Astrocyte of the spinal cord (primary cell): ENCODE measurements around the gene SIRPB2.
"Not testable (repeated sequence)": the region's sequence is repeated elsewhere in the genome, so short reads cannot be mapped to it uniquely, and the experiment has no call there.

Experiments used
- DNase-seq: peaks from one replicate; pipeline ENCODE4 v3.0.0; 2011; ENCODE audit warnings: low read depth, low spot score
- H3K4me3 ChIP-seq: 2 replicates; pipeline ENCODE4 v1.5.1; 2011; ENCODE audit warnings: low read depth, mild to moderate bottlenecking, low read length, moderate library complexity
- CTCF ChIP-seq: IDR thresholded peaks from 2 replicates; pipeline ENCODE4 v1.5.1; 2012; ENCODE audit warnings: low read depth, mild to moderate bottlenecking, low read length, inconsistent platforms
- in situ Hi-C: cut with HindIII; loops from 2 replicates; pipeline ENCODE4 v1.10.0; 2017; ENCODE audit warnings: low sequenced_read_pairs

The SIRPB2 gene

GRCh38 chr20:1503564-1504227 is 12.5 kb upstream of the SIRPB2 start:
- no peak overlapping the region for H3K4me3 ChIP-seq
- peak; percentile 91 for DNase-seq
- peak; percentile 100 for TF ChIP-seq CTCF
- in situ Hi-C loops, result no loop called here

DNA sequence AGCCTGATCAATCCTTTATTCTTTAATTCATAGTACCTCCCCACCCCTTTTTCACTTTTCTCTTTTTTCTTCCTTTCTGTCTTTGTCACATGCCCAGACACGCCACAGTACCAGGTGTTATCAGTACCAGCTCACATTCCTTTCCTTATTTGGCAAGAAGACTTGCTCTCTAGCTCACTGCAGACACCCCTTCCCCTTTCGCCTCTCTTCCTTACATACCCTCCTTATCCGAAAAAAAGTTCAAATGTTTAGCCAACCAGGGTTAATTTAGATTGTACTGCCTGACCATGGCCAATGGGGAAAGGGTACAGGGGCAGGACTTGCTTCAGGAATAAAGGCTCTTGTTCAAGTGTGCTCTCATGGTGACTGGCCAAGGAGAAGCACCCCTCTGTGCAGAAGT is 9.3 kb upstream of the SIRPB2 start:
- TF ChIP-seq CTCF, result no peak
- in situ Hi-C loops, result no loop called here
- DNase-seq, result no peak
- no peak overlapping the region for H3K4me3 ChIP-seq

GRCh38 chr20:1499528-1500420 is 8.6 kb upstream of the SIRPB2 start:
- in situ Hi-C loops, result no loop called here
- H3K4me3 ChIP-seq, result no peak overlapping the region
- no peak for DNase-seq
- TF ChIP-seq CTCF, result no peak

DNA sequence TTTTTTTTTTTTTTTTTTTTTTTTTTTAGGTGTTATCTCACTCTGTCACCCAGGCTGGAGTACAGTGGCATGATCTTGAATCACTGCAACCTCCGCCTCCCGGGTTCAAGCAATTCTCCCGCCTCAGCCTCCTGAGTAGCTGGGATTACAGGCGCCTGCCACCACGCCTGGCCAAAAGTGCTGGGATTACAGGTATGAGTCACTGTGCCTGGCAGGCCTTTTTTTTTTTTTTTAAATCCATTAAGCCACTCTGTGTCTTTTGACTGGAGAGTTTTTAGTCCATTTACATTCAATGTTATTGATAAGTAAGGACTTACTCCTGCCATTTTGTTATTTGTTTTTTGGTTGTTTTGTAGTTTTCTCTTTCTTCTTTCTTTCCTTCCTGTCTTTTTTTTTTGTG is 6.2 kb upstream of the SIRPB2 start:
- in situ Hi-C loops, DNase-seq: not testable (repeated sequence)

DNA sequence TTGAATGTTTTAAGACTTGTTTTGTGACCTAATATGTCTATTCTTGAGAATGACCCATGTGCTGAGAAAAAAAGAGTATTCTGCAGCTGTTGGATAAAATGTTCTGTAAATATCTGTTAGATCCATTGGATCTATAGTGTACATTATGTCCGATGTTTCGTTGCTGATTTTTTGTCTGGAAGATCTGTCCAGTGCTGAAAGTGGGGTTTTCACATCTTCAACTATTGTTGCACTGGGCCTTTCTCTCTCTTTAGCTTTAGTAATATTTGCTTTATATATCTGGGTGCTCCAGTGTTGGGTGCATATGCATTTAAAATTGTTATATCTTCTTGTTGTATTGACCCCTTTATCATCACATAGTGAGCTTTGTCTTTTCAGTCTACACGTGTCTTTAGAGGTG is 5.7 kb upstream of the SIRPB2 start:
- no peak for DNase-seq
- no peak for TF ChIP-seq CTCF
- in situ Hi-C loops, result no loop called here
- no peak overlapping the region for H3K4me3 ChIP-seq

More for the DNA sequence above, 6.2 kb upstream of the SIRPB2 start:
- H3K4me3 ChIP-seq, result not testable (repeated sequence)

DNA sequence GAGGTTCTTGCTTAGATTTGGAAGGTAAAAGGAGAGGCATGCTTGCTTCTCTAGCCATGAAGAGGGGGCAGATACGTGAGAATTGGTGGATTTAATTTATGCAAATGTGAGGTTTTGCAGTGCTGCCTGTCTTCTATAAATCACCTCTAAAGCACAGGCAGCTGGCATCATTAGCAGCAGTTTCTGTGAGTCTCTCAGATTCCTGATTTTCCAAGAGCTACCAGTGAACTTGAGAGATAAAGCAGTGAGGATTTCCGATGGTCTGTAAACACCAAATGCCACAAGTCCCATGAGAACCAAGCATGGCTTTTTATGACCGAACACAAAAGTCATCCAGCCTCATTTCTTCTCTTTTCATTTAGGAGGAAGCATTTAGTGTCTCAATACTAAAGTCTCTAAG is 3.2 kb upstream of the SIRPB2 start:
- no peak for DNase-seq
- H3K4me3 ChIP-seq, result no peak overlapping the region
- no peak for TF ChIP-seq CTCF
- in situ Hi-C loops, result no loop called here

DNA sequence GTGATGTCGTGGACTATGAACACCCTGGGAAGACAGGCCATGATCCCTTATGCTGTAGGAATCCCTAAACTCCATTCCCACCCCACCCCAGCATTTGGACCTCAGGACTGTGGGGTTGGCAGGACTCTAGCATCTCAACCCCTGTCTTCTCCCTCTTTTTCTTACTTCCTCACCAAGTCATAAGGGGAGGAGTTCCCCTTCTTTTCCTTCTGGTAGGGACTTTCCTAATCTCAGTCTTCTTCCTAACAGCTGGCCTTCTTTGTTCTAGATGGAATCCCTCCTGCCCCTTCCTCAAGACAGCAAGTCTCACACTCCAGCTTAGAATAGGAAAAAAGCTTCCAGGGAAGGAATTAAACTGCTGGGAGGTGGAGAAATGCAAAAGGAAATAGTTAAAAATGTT is 2.3 kb upstream of the SIRPB2 start:
- in situ Hi-C loops, result no loop called here
- H3K4me3 ChIP-seq, result no peak overlapping the region
- DNase-seq, result no peak
- TF ChIP-seq CTCF, result no peak
